ENCODE measurements around the gene LTC4S. TPM values are rescaled to one million over a fixed set of nuclear protein-coding genes. Genes with fewer than 3 reads are reported as not detected.

LTC4S gene
- total and polyA plus RNA-seq, 2 donors (not counting 3 experiments of a cell fraction or from before 2014, with no cell fraction given): 0.95 to 6.3 TPM

DNA sequence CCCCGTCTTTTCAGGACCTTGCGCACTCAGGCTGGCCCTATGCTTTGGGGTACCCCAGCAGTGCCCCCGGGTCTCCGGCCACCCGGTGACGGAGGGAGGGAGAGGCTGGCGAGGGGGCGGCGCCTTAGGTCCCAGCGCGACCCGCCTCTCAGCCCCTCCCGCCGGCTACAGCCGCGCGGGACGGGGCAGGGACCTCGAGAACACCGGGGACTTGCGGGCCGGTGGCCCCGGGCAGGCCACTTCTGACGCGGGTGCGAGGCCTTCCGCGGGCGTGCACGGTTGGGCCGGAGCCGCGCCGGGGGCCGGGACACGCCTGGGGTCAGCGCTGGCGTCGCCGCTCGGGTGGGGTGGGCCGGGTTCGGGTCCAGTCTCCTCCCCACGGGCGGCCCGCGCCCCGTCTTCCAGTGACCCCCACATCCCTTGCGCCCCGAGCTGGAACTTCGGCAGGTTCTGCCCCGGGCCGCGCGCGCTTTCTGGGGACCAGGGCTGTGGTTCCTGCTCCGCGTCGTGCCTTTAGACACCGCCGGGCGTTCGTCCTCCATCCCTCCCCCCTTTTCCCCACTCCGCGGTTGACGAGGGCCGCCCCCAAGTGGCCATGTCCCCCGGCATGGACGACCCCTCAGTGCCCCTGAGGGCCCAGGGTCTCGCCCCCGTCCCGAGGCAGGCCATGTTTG is 23.1 kb downstream of the LTC4S start:
- dilution Hi-C loops (cut with MboI; ENCODE audit: extremely low pct_ligation_motif_present, low sequenced_read_pairs) (no loop called here), intact Hi-C loops (cut with micrococcal nuclease) (loop anchor here (5.0 kb wide), 1 partner anchor 195 kb away; the partner anchor contains the start of gene HNRNPH1)
- Histone ChIP-seq H3K27me3 (ENCODE audit: control insufficient read depth in 2 of 2, insufficient read depth in 2 of 2, low read length in 2 of 2) (no peaks in the 10 kb centered on the region), H3K79me2 (ENCODE audit: control insufficient read depth, insufficient read depth, low read length) (peaks cover 14% of the 10 kb centered on the region), H3K4me1 (ENCODE audit: control insufficient read depth, extremely low read depth, insufficient read depth, low read length) (peaks cover 24% of the 10 kb centered on the region), H3K27ac (ENCODE audit: insufficient read depth, low read depth, low read length) (peak overlapping the region; percentile 20), H2AFZ (ENCODE audit: low read depth, low read length) (peak overlapping the region; percentile 49), H3K4me3 (replicated peaks in 1 of 3; ENCODE audit: insufficient read depth in 1 of 3, low read depth in 1 of 3, low read length in 3 of 3) (peak overlapping the region in 2 of 3 experiments; percentile 18 to 42), H3K9me1 (replicated peaks; ENCODE audit: control insufficient read depth, extremely low read depth, insufficient read depth, low read length) (no peaks in the 10 kb centered on the region), H3K9me3 (replicated peaks; ENCODE audit: control insufficient read depth, insufficient read depth, low read length) (no peaks in the 10 kb centered on the region), H4K20me1 (replicated peaks; ENCODE audit: control insufficient read depth, extremely low read depth, insufficient read depth, low read length) (peaks cover 1% of the 10 kb centered on the region), H3K9ac (replicated peaks; ENCODE audit: extremely low read depth, insufficient read depth, low read length) (peak overlapping the region; percentile 35), H3K4me2 (ENCODE audit: insufficient read depth, low read length) (peak overlapping the region; percentile 8), H3K36me3 (ENCODE audit: control insufficient read depth in 2 of 2, extremely low read depth in 1 of 2, insufficient read depth in 2 of 2, low read length in 2 of 2) (peaks cover 0 to 4% of the 10 kb centered on the region in 2 experiments)
- TF ChIP-seq, protein P1, sequence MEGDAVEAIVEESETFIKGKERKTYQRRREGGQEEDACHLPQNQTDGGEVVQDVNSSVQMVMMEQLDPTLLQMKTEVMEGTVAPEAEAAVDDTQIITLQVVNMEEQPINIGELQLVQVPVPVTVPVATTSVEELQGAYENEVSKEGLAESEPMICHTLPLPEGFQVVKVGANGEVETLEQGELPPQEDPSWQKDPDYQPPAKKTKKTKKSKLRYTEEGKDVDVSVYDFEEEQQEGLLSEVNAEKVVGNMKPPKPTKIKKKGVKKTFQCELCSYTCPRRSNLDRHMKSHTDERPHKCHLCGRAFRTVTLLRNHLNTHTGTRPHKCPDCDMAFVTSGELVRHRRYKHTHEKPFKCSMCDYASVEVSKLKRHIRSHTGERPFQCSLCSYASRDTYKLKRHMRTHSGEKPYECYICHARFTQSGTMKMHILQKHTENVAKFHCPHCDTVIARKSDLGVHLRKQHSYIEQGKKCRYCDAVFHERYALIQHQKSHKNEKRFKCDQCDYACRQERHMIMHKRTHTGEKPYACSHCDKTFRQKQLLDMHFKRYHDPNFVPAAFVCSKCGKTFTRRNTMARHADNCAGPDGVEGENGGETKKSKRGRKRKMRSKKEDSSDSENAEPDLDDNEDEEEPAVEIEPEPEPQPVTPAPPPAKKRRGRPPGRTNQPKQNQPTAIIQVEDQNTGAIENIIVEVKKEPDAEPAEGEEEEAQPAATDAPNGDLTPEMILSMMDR (IDR thresholded peaks at IDR 0.05; ENCODE audit: extremely low read depth in 1 of 2, insufficient read depth in 1 of 2, low read depth in 1 of 2, low read length in 2 of 2): peak in 1 of 2 donors; percentile 10
- TF ChIP-seq POLR2AphosphoS5 (IDR thresholded peaks at IDR 0.05; ENCODE audit: insufficient read depth, low read depth, low read length): no peak
- ChIA-PET POLR2A (no interaction called here), CTCF (interaction anchor here (1.8 kb wide), 1 partner anchor 15 kb away, joined by 5 read pairs; no protein-coding TSS in a partner anchor)
- FAIRE-seq: peak; percentile 40
- no TSS peak for BruUV-seq (replicated peaks)
- DNase-seq (ENCODE audit: low read depth, low spot score): no peak

DNA sequence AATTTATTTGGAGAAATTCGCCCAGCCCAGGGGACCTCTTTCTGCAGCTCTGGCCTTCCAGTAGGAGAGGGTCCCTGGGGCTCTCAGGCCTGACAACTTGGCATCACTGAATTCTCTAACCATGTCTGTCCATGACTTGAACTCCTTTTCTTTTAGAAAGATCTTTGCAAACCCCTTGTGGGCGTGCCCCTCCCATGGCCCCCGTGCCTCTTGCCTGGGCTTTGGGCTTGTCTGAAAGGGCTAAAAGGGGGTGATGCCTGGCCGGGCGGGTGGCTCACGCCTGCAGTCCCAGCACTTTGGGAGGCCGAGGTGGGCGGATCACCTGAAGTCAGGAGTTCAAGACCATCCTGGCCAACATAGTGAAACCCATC is 23.7 kb downstream of the LTC4S start:
- no TSS peak for BruUV-seq (replicated peaks)
- intact Hi-C loops (cut with micrococcal nuclease): loop anchor here (5.0 kb wide), 1 partner anchor 195 kb away; the partner anchor contains the start of gene HNRNPH1
- no peaks in the 10 kb centered on the region for H3K27me3 ChIP-seq (ENCODE audit: control insufficient read depth in 2 of 2, insufficient read depth in 2 of 2, low read length in 2 of 2)
- no peak for DNase-seq (ENCODE audit: low read depth, low spot score)
- dilution Hi-C loops (cut with MboI; ENCODE audit: extremely low pct_ligation_motif_present, low sequenced_read_pairs): no loop called here
- H3K4me2 ChIP-seq (ENCODE audit: insufficient read depth, low read length): peak overlapping the region; percentile 8
- no peaks in the 10 kb centered on the region for H3K9me3 ChIP-seq (replicated peaks; ENCODE audit: control insufficient read depth, insufficient read depth, low read length)
- no peak for FAIRE-seq
- H4K20me1 ChIP-seq (replicated peaks; ENCODE audit: control insufficient read depth, extremely low read depth, insufficient read depth, low read length): peaks cover 5% of the 10 kb centered on the region
- H3K4me3 ChIP-seq (replicated peaks in 1 of 3; ENCODE audit: insufficient read depth in 1 of 3, low read depth in 1 of 3, low read length in 3 of 3): peak overlapping the region in 1 of 3 experiments; percentile 42
- ChIA-PET CTCF (interaction anchor here (1.8 kb wide), 1 partner anchor 15 kb away, joined by 5 read pairs; no protein-coding TSS in a partner anchor), POLR2A (no interaction called here)
- peak overlapping the region; percentile 49 for H2AFZ ChIP-seq (ENCODE audit: low read depth, low read length)
- H3K4me1 ChIP-seq (ENCODE audit: control insufficient read depth, extremely low read depth, insufficient read depth, low read length): peaks cover 29% of the 10 kb centered on the region
- peaks cover 0 to 2% of the 10 kb centered on the region in 2 experiments for H3K36me3 ChIP-seq (ENCODE audit: control insufficient read depth in 2 of 2, extremely low read depth in 1 of 2, insufficient read depth in 2 of 2, low read length in 2 of 2)
- no peak overlapping the region for H3K27ac ChIP-seq (ENCODE audit: insufficient read depth, low read depth, low read length)
- no peak overlapping the region for H3K9ac ChIP-seq (replicated peaks; ENCODE audit: extremely low read depth, insufficient read depth, low read length)
- TF ChIP-seq JUN (IDR thresholded peaks at IDR 0.05; ENCODE audit: borderline replicate concordance, insufficient read depth, insufficient read length, low read depth) (no peak), EZH2 (IDR thresholded peaks at IDR 0.05; ENCODE audit: borderline replicate concordance, low read depth, low read length, severe bottlenecking) (no peak), GATA2 (IDR thresholded peaks at IDR 0.05; ENCODE audit: insufficient read depth, insufficient read length, low read depth, low read length) (no peak), POLR2AphosphoS5 (IDR thresholded peaks at IDR 0.05; ENCODE audit: insufficient read depth, low read depth, low read length) (no peak), MYC (IDR thresholded peaks at IDR 0.05; ENCODE audit: low read depth, low read length) (no peak), FOS (IDR thresholded peaks at IDR 0.05; ENCODE audit: borderline replicate concordance, insufficient read depth, low read length) (no peak)
- TF ChIP-seq, protein P1 (IDR thresholded peaks at IDR 0.05; ENCODE audit: extremely low read depth in 1 of 2, insufficient read depth in 1 of 2, low read depth in 1 of 2, low read length in 2 of 2): no peak
- H3K79me2 ChIP-seq (ENCODE audit: control insufficient read depth, insufficient read depth, low read length): peaks cover 19% of the 10 kb centered on the region
- H3K9me1 ChIP-seq (replicated peaks; ENCODE audit: control insufficient read depth, extremely low read depth, insufficient read depth, low read length): no peaks in the 10 kb centered on the region

All from endothelial cell of umbilical vein (primary cell).